Mesothelial cell of epicardium (in vitro differentiated cells): ENCODE measurements around the gene LMX1A. TPM values are rescaled to one million over a fixed set of nuclear protein-coding genes. Genes with fewer than 3 reads are reported as not detected.

Experiments used
- DNase-seq, 2 experiments: peaks; one replicate each; pipeline ENCODE4 v3.0.0; 2021; ENCODE audit warnings: low spot score in 2 of 2; ENCODE audit not compliant: unreplicated experiment in 2 of 2
- H3K27ac Mint-ChIP-seq: 2 replicates; pipeline ENCODE4 v1.8.0; 2021; ENCODE audit warnings: mixed read lengths
- H3K27me3 Mint-ChIP-seq: 2 replicates; pipeline ENCODE4 v1.8.0; 2021; ENCODE audit warnings: low read depth, mixed read lengths
- H3K36me3 Mint-ChIP-seq: 2 replicates; pipeline ENCODE4 v1.8.0; 2021; ENCODE audit warnings: mixed read lengths
- H3K4me1 Mint-ChIP-seq: 2 replicates; pipeline ENCODE4 v1.8.0; 2021; ENCODE audit warnings: mixed read lengths
- H3K4me3 Mint-ChIP-seq: 2 replicates; pipeline ENCODE4 v1.8.0; 2021; ENCODE audit warnings: mild to moderate bottlenecking, moderate library complexity, mixed read lengths
- H3K9me3 Mint-ChIP-seq: 2 replicates; pipeline ENCODE4 v1.8.0; 2021; ENCODE audit warnings: mixed read lengths
- CTCF ChIP-seq: fragments of 200-600 bp; sonication (generic); IDR thresholded peaks from one replicate; pipeline ENCODE4 v1.5.0; 2021; ENCODE audit warnings: antibody characterized with exemption; ENCODE audit not compliant: unreplicated experiment
- total RNA-seq: library from RNA; stranded (reverse); gene quantifications from 3 replicates; pipeline ENCODE4 v1.2.1, GENCODE V29; 2021

Gene LMX1A
- total RNA-seq, 1 donor from 2014 or later = 0.18 TPM

GRCh38 chr1:165248969-165249571 is 107.4 kb downstream of the LMX1A start:
- no peak for TF ChIP-seq CTCF
- Mint-ChIP-seq H3K36me3 (no peaks in the 10 kb centered on the region), H3K4me3 (no peak overlapping the region), H3K27me3 (peaks cover 91% of the 10 kb centered on the region), H3K27ac (no peak overlapping the region), H3K9me3 (peaks cover 5% of the 10 kb centered on the region), H3K4me1 (no peaks in the 10 kb centered on the region)
- DNase-seq = no peak

- H3K27me3 Mint-ChIP-seq = peaks cover 89% of the 10 kb centered on the region
- no peak overlapping the region for H3K4me3 Mint-ChIP-seq
- H3K4me1 Mint-ChIP-seq = peaks cover 3% of the 10 kb centered on the region
Observed at GRCh38 chr1:165241952-165242351, 114.6 kb downstream of the LMX1A start.

GRCh38 chr1:165241321-165241720 is 115.2 kb downstream of the LMX1A start:
- Mint-ChIP-seq H3K27ac (no peak overlapping the region), H3K4me1 (peaks cover 6% of the 10 kb centered on the region), H3K9me3 (no peaks in the 10 kb centered on the region), H3K27me3 (peaks cover 88% of the 10 kb centered on the region), H3K36me3 (no peaks in the 10 kb centered on the region), H3K4me3 (no peak overlapping the region)
- no peak for TF ChIP-seq CTCF
- no peak for DNase-seq

More at GRCh38 chr1:165241952-165242351, 114.6 kb downstream of the LMX1A start:
- Mint-ChIP-seq H3K27ac (no peak overlapping the region), H3K36me3 (no peaks in the 10 kb centered on the region), H3K9me3 (no peaks in the 10 kb centered on the region)
- no peak for TF ChIP-seq CTCF
- no peak for DNase-seq

- Mint-ChIP-seq H3K36me3 (no peaks in the 10 kb centered on the region), H3K9me3 (no peaks in the 10 kb centered on the region), H3K27ac (no peak overlapping the region), H3K27me3 (peaks cover 89% of the 10 kb centered on the region), H3K4me1 (peaks cover 15% of the 10 kb centered on the region), H3K4me3 (no peak overlapping the region)
- no peak for DNase-seq
- TF ChIP-seq CTCF = no peak
Observed at GRCh38 chr1:165240492-165240891, 116.0 kb downstream of the LMX1A start.

- H3K27ac Mint-ChIP-seq = no peak overlapping the region
- TF ChIP-seq CTCF = no peak
- no peaks in the 10 kb centered on the region for H3K9me3 Mint-ChIP-seq
Observed at GRCh38 chr1:165239873-165240272, 116.6 kb downstream of the LMX1A start.

GRCh38 chr1:165235777-165236291 is 120.7 kb downstream of the LMX1A start:
- Mint-ChIP-seq H3K27me3 (peaks cover 91% of the 10 kb centered on the region), H3K4me3 (peak overlapping the region; percentile 67), H3K27ac (peak overlapping the region; percentile 27), H3K4me1 (peaks cover 19% of the 10 kb centered on the region), H3K9me3 (no peaks in the 10 kb centered on the region), H3K36me3 (no peaks in the 10 kb centered on the region)
- no peak for TF ChIP-seq CTCF
- peak in 1 of 2 experiments; percentile 44 for DNase-seq

More at GRCh38 chr1:165239873-165240272, 116.6 kb downstream of the LMX1A start:
- peaks cover 19% of the 10 kb centered on the region for H3K4me1 Mint-ChIP-seq
- DNase-seq = no peak
- no peaks in the 10 kb centered on the region for H3K36me3 Mint-ChIP-seq
- peaks cover 88% of the 10 kb centered on the region for H3K27me3 Mint-ChIP-seq
- H3K4me3 Mint-ChIP-seq = no peak overlapping the region
